OCI-LY3 (cell line): ENCODE data around the gene APCDD1L.

Experiments
- CTCF ChIP-seq: fragments of 200-600, 300-600 bp; sonication (generic); IDR thresholded peaks from 2 replicates; pipeline ENCODE4 v1.5.1; 2014; ENCODE audit warnings: antibody characterized with exemption, low read length, low read depth
- EZH2phosphoT487 ChIP-seq: fragments of 200-600 bp; shearing (Covaris generic); IDR thresholded peaks from 2 replicates; pipeline ENCODE4 v1.6.1; 2018; ENCODE audit warnings: antibody characterized with exemption, mixed run types, low read depth

DNA sequence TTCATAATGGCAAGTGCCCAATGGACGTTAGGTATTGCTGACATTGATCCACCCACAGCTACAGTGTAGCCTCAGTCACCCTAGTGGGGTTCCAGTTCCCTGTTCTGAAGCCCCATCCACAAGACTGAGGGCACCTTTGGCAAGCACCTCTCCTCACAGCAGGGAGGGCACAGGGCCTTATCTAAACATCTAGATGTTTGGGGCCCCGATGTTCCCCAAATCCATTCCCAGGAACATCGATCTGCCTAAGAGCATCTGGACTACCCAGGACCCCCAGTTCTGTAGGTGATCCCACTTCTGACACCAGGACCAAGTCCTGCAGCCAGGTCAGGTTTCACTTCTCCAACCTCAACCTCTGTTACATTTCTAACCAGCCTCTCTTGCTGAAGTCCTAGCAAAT lies 10.6 kb downstream of the APCDD1L start:
- no peak for TF ChIP-seq CTCF
- no peak for TF ChIP-seq EZH2phosphoT487
